ENCODE data around the gene CDYL2. TPM values are rescaled to one million over a fixed set of nuclear protein-coding genes. Genes with fewer than 3 reads are reported as not detected.

CDYL2 gene
- total RNA-seq, 4 donors from 2014 or later: 5.9 to 13.5 (median 9.2) TPM

DNA sequence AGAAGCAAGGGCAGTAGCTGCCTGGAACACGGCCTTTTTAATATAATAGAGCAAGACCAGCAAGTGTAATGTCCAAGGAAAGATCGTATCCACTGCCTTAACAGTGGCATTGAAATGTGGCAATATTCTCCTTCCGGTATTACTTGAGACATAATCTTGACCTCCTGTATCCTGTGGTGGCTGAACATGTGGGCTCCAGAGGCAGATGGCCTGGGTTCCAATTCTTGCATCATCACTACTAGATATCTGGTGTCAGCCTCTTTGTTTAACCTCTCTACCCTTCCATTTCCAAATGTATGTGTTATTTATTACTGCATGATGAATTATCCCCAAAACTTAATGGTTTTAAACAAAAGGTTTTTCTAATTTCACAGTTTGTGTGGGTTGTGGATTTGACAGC lies 3.5 kb upstream of the CDYL2 start:
- TF ChIP-seq, protein P1, sequence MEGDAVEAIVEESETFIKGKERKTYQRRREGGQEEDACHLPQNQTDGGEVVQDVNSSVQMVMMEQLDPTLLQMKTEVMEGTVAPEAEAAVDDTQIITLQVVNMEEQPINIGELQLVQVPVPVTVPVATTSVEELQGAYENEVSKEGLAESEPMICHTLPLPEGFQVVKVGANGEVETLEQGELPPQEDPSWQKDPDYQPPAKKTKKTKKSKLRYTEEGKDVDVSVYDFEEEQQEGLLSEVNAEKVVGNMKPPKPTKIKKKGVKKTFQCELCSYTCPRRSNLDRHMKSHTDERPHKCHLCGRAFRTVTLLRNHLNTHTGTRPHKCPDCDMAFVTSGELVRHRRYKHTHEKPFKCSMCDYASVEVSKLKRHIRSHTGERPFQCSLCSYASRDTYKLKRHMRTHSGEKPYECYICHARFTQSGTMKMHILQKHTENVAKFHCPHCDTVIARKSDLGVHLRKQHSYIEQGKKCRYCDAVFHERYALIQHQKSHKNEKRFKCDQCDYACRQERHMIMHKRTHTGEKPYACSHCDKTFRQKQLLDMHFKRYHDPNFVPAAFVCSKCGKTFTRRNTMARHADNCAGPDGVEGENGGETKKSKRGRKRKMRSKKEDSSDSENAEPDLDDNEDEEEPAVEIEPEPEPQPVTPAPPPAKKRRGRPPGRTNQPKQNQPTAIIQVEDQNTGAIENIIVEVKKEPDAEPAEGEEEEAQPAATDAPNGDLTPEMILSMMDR (IDR thresholded peaks at IDR 0.05; ENCODE audit: low read depth): no peak

GRCh38 chr16:80806927-80807340 lies 2.5 kb upstream of the CDYL2 start:
- TF ChIP-seq, protein P1 (IDR thresholded peaks at IDR 0.05; ENCODE audit: low read depth): no peak

- TF ChIP-seq, protein P1 (IDR thresholded peaks at IDR 0.05; ENCODE audit: low read depth): no peak
These were observed 1.9 kb upstream of the CDYL2 start for GRCh38 chr16:80806289-80806688.

DNA sequence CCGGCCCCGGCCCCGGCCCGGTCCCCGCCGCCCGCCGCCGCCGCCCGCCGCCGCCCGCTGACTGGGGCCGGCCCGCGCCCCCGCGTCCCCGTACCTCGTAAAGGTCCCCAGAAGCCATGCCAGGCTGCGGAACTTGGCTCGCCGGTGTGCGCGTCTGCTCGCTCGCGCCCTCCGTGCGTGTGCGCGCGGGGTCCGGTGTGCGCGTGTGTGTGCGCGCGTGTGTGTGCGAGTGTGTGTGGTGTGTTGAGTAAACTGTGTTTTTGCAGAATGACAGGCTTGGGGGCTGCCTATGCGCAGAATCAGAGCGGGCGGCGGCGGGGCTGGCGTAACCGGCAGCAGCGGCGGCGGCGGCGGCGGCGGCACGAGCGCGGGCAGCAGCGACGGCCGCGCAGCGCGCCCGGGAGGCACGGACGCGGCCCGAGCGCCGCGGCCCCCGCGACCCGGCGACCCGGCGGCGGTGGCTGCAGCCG lies 307 bp downstream of the CDYL2 start:
- TF ChIP-seq, protein P1 (IDR thresholded peaks at IDR 0.05; ENCODE audit: low read depth): no peak

DNA sequence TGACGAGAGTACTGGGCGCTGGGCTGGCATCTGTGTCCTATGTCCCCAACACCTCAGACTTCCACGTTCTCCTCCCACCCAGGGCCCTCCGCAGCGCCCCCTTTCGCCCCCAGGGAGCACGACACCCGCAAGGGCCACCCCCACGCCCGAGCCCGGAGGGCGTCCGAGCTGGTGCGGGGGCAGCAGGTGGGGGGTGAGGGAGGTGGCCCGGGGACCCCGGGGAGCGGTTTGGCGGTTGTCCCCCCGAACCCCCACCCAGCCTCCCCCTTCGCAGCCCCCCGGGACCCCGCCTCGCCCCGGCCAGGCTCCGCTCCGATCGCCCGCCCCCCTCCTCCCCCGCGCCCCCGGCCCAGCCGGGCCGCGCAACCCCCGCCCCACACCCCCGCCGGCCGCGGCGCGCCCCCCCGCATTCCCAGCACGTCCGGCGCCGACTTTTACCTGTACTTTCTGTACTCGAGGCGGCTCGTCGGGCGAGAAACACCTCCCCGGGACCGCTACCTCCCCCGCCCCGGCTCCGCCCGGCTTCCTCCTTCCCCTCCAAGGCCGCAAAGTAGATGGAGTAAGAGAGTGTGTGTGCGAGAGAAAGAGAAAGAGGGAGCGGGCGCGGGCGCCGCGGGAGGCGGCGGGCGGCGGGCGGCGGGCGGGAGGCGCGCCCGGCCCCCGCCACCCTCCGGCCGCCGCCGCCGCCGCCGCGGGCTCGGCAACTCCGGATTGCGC lies 901 bp downstream of the CDYL2 start:
- TF ChIP-seq, protein P1 (IDR thresholded peaks at IDR 0.05; ENCODE audit: low read depth): no peak

DNA sequence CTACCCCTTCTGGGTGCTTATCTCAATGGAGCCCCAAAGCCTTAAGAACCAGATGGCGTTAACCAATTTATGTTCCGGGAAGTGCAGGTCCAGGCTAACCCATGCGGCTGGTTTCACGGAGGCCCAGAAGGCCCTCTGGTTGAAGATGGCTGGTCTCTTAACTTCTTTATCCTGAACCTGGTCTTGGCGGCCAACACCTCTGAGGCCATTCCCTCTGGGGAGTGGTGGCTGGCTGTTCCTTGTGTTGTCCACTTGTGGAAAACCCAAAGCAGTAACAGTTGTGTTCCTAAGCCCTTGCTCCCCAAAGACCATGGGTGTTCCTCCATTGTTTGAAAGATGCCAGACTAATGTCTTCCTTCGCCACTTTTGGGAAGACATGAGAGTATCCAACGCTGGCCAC lies 1.5 kb downstream of the CDYL2 start:
- TF ChIP-seq, protein P1 (IDR thresholded peaks at IDR 0.05; ENCODE audit: low read depth): no peak

GRCh38 chr16:80802138-80802537 lies 2.3 kb downstream of the CDYL2 start:
- TF ChIP-seq, protein P1 (IDR thresholded peaks at IDR 0.05; ENCODE audit: low read depth): no peak
